ENCODE measurements around the gene COL17A1. TPM values are rescaled to one million over a fixed set of nuclear protein-coding genes. Genes with fewer than 3 reads are reported as not detected.

Gene COL17A1
- total RNA-seq, 1 experiment from 2014 or later: 1.2 TPM

DNA sequence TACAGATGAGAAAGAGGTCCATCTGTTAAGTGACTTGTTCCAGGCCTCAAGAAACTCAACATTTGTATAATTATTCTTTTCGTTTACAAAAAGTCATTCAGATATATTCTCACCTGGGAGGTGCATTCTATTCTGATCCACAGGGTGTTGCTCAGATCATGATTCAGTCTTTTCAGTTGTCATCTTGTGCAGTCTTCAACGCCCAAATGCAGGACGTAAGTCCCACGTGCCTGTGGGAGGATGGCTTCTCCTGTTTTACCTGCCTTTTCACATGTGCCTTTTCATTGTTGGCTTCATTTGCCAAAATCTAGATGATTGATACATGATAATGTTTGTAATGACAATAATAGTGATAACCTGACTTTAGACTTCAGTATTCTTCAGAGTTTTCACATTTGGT is 72.2 kb downstream of the COL17A1 start:
- Histone ChIP-seq H3K36me3 (ENCODE audit: low read depth, low read length) (no peaks in the 10 kb centered on the region; the same call in 1 of the 2 replicates), H3K4me3 (ENCODE audit: low read length) (no peak overlapping the region), H4K20me1 (ENCODE audit: low read length) (no peaks in the 10 kb centered on the region), H3K4me2 (ENCODE audit: low read length) (no peak overlapping the region), H3F3A (ENCODE audit: low read length, unreplicated experiment) (no peaks in the 10 kb centered on the region), H3K27me3 (ENCODE audit: low read length) (no peaks in the 10 kb centered on the region), H3K9ac (ENCODE audit: low read length) (no peak overlapping the region), H3K9me3 (ENCODE audit: low read length) (no peaks in the 10 kb centered on the region), H3K79me2 (ENCODE audit: low read length) (no peaks in the 10 kb centered on the region), H3K27ac (ENCODE audit: low read length) (no peak overlapping the region), H3K9me2 (replicated peaks; ENCODE audit: low read length) (no peaks in the 10 kb centered on the region), H3K4me1 (ENCODE audit: insufficient read depth, low read length) (peaks cover 7% of the 10 kb centered on the region; the same call in 1 of the 2 replicates), H2AFZ (ENCODE audit: low read length) (no peak overlapping the region)
- no TSS peak for BruUV-seq (replicated peaks)
- ATAC-seq (no peak), DNase-seq (no peak)
- ChIA-PET CTCF (no interaction called here), POLR2A (ENCODE audit: unreplicated experiment) (no interaction called here)
- intact Hi-C loops (cut with micrococcal nuclease): no loop called here
- TF ChIP-seq, protein P1, sequence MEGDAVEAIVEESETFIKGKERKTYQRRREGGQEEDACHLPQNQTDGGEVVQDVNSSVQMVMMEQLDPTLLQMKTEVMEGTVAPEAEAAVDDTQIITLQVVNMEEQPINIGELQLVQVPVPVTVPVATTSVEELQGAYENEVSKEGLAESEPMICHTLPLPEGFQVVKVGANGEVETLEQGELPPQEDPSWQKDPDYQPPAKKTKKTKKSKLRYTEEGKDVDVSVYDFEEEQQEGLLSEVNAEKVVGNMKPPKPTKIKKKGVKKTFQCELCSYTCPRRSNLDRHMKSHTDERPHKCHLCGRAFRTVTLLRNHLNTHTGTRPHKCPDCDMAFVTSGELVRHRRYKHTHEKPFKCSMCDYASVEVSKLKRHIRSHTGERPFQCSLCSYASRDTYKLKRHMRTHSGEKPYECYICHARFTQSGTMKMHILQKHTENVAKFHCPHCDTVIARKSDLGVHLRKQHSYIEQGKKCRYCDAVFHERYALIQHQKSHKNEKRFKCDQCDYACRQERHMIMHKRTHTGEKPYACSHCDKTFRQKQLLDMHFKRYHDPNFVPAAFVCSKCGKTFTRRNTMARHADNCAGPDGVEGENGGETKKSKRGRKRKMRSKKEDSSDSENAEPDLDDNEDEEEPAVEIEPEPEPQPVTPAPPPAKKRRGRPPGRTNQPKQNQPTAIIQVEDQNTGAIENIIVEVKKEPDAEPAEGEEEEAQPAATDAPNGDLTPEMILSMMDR (conservative IDR thresholded peaks at IDR 0.05; ENCODE audit: low read depth, low read length): no peak
- TF ChIP-seq EZH2 (IDR thresholded peaks at IDR 0.05; ENCODE audit: low read length, unreplicated experiment): no peak

DNA sequence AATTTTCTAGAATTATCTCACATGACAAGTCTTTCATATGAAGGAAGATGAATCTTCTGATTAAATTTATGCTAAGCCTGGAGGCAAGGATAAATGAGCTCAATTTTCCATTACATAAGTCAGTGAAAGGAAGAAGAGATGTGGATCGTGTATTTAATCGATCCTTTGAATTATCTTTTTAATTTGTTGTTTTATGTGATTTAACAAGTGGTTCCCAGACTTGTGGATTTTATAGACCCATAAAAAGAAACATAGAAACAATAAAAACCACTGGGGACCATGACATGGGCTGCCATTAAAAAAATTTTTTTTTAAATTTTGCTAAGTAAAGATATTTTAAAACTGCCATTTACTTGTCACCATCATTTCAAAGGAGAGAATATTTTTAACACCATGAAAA is 73.8 kb downstream of the COL17A1 start:
- H4K20me1 ChIP-seq (ENCODE audit: low read length): no peaks in the 10 kb centered on the region
- H3K4me3 ChIP-seq (ENCODE audit: low read length): no peak overlapping the region
- H3K36me3 ChIP-seq (ENCODE audit: low read depth, low read length): peaks cover 3% of the 10 kb centered on the region; the same call in 1 of the 2 replicates
- H3K4me2 ChIP-seq (ENCODE audit: low read length): no peak overlapping the region
- no peak for ATAC-seq
- no peaks in the 10 kb centered on the region for H3F3A ChIP-seq (ENCODE audit: low read length, unreplicated experiment)
- H3K4me1 ChIP-seq (ENCODE audit: insufficient read depth, low read length): 0 out of 2 replicates have a peak, but pooled peaks cover 1% of the 10 kb centered on the region
- ChIA-PET CTCF (no interaction called here), POLR2A (ENCODE audit: unreplicated experiment) (no interaction called here)
- DNase-seq: no peak
- no peaks in the 10 kb centered on the region for H3K79me2 ChIP-seq (ENCODE audit: low read length)
- H2AFZ ChIP-seq (ENCODE audit: low read length): no peak overlapping the region
- no peaks in the 10 kb centered on the region for H3K27me3 ChIP-seq (ENCODE audit: low read length)
- no TSS peak for BruUV-seq (replicated peaks)
- H3K9me3 ChIP-seq (ENCODE audit: low read length): no peaks in the 10 kb centered on the region
- TF ChIP-seq EZH2 (IDR thresholded peaks at IDR 0.05; ENCODE audit: low read length, unreplicated experiment) (no peak), EZH2phosphoT487 (IDR thresholded peaks at IDR 0.05; ENCODE audit: borderline replicate concordance, low read length) (no peak)
- TF ChIP-seq, protein P1 (conservative IDR thresholded peaks at IDR 0.05; ENCODE audit: low read depth, low read length): no peak
- no peaks in the 10 kb centered on the region for H3K9me2 ChIP-seq (replicated peaks; ENCODE audit: low read length)
- no peak overlapping the region for H3K9ac ChIP-seq (ENCODE audit: low read length)
- intact Hi-C loops (cut with micrococcal nuclease): no loop called here
- H3K27ac ChIP-seq (ENCODE audit: low read length): no peak overlapping the region

DNA sequence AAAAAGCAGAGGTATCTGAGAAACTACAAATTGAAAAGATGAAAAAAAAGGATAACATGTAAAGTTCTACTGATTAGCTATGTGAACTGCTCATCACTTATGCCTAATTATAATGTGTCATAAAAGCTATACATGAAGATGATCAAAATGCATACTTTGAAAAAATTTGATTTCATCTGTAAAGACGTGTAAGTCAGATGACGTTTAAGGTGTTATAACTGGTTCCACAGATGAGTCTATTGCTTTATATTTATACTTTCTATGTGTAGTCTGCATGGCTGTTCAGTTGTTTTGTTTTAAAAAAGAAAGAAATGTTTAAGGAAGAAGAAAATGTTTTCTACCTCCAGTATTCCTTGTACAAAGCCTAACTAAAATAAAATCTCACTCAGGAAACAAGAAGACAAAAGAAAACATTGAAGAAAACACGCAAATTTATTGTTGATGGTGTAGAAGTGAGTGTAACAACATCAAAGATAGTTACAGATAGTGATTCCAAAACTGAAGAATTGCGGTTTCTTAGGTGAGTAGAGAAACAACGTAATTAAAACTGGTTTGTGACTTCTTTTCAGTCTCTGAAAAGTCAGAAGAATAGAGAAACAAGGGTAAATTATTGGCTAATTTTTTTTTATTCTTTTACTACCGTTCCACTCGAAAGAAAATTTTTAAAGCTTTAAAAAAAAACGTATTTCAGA is 80.4 kb downstream of the COL17A1 start:
- no peak overlapping the region for H3K27ac ChIP-seq (ENCODE audit: low read length)
- ATAC-seq (no peak), DNase-seq (no peak)
- H3K4me3 ChIP-seq (ENCODE audit: low read length): no peak overlapping the region
- ChIA-PET POLR2A (ENCODE audit: unreplicated experiment) (interaction anchor here (0.6 kb wide), 1 partner anchor 110 kb away, joined by 3 read pairs; no protein-coding TSS in a partner anchor), CTCF (no interaction called here)
- no peaks in the 10 kb centered on the region for H3K9me2 ChIP-seq (replicated peaks; ENCODE audit: low read length)
- H3K27me3 ChIP-seq (ENCODE audit: low read length): no peaks in the 10 kb centered on the region
- TF ChIP-seq EZH2phosphoT487 (IDR thresholded peaks at IDR 0.05; ENCODE audit: borderline replicate concordance, low read length) (no peak), EZH2 (IDR thresholded peaks at IDR 0.05; ENCODE audit: low read length, unreplicated experiment) (no peak)
- TF ChIP-seq, protein P1 (conservative IDR thresholded peaks at IDR 0.05; ENCODE audit: low read depth, low read length): no peak
- no peak overlapping the region for H2AFZ ChIP-seq (ENCODE audit: low read length)
- H3K9me3 ChIP-seq (ENCODE audit: low read length): no peaks in the 10 kb centered on the region
- H3F3A ChIP-seq (ENCODE audit: low read length, unreplicated experiment): no peaks in the 10 kb centered on the region
- H3K36me3 ChIP-seq (ENCODE audit: low read depth, low read length): peaks cover 21% of the 10 kb centered on the region
- BruUV-seq (replicated peaks): no TSS peak
- no peak overlapping the region for H3K9ac ChIP-seq (ENCODE audit: low read length)
- H3K4me1 ChIP-seq (ENCODE audit: insufficient read depth, low read length): no peaks in the 10 kb centered on the region
- no peaks in the 10 kb centered on the region for H3K79me2 ChIP-seq (ENCODE audit: low read length)
- intact Hi-C loops (cut with micrococcal nuclease): no loop called here
- H4K20me1 ChIP-seq (ENCODE audit: low read length): no peaks in the 10 kb centered on the region
- no peak overlapping the region for H3K4me2 ChIP-seq (ENCODE audit: low read length)
